GM12874 (cell line): ENCODE measurements around the gene MYBPC2.

Experiments
- TF ChIP-seq, protein P1 (sequence below): IDR thresholded peaks from 2 replicates; pipeline ENCODE4 v1.5.1; 2011; ENCODE audit warnings: low read depth, mild to moderate bottlenecking, control low read depth, low read length, moderate library complexity; ENCODE audit not compliant: insufficient read depth

Gene MYBPC2

DNA sequence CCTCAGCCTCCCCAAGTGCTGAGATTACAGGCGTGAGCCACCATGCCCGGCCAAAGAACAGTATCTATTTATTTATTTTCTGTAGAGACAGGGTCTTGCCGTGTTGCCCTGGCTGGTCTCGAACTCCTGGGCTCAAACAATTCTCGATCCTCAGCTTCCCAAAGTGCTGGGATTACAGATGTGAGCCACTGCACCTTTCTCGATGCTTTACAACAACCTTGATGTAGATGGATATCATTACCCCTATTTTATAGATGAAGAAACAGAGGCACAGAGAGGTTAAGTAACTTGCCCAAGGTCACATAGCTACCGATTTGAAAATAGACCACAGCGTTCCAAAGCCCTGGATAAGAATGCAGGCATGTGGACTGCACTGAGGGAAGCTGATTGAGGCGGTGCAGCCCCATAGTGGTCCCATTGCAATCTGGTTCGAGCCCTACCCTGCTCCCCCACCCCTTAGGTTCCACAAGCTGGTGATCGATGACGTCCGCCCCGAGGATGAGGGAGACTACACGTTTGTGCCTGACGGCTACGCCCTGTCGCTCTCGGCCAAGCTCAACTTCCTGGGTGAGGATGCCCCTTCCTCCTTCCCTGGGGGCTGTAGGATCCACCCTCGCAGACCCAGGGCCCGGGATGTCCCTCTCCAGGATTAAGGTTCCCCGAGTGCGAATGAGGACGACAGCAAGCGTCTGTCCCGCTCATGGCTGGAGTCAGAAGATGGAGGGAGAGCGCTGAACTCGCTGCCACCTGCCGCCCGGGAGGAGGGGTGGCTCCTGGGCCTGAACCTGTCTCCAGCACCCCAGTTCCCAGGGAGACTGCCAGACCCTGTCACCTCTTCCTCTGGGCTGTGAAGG, 17.9 kb downstream of the MYBPC2 start:
- TF ChIP-seq, protein P1, sequence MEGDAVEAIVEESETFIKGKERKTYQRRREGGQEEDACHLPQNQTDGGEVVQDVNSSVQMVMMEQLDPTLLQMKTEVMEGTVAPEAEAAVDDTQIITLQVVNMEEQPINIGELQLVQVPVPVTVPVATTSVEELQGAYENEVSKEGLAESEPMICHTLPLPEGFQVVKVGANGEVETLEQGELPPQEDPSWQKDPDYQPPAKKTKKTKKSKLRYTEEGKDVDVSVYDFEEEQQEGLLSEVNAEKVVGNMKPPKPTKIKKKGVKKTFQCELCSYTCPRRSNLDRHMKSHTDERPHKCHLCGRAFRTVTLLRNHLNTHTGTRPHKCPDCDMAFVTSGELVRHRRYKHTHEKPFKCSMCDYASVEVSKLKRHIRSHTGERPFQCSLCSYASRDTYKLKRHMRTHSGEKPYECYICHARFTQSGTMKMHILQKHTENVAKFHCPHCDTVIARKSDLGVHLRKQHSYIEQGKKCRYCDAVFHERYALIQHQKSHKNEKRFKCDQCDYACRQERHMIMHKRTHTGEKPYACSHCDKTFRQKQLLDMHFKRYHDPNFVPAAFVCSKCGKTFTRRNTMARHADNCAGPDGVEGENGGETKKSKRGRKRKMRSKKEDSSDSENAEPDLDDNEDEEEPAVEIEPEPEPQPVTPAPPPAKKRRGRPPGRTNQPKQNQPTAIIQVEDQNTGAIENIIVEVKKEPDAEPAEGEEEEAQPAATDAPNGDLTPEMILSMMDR = no peak

DNA sequence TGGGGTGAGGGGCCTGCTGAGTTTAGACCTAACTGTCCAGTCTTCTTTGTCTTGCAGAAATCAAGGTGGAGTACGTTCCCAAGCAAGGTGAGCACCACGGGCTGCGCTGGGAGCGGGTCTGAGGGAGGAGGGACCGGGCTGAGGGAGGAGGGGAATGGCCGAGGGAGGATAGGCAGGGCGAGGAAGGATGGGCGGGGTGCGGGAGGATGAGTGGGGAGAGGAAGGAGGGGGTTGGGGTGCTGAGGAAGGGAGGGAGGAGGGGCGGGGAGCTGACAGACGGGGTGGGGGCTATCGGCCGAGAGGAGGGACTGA, 18.5 kb downstream of the MYBPC2 start:
- TF ChIP-seq, protein P1 = no peak

DNA sequence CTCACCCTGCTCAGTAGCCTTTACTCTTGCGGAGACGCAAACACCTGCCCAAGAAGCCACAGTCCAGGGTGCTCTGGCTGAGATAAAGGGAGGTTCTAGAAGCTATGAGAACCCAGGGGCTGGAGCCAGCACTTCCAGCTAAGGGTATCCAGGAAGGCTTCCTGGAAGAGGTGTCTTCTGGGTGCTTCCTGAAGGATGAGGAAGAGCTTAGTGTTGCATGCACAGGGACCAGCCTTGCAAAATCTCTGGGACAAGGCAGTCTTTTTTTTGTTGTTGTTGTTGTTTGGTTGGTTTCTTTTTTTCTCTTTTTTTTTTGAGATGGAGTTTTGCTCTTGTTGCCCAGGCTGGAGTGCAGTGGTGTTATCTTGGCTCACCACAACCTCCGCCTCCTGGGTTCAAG, 20.6 kb downstream of the MYBPC2 start:
- TF ChIP-seq, protein P1 = no peak

DNA sequence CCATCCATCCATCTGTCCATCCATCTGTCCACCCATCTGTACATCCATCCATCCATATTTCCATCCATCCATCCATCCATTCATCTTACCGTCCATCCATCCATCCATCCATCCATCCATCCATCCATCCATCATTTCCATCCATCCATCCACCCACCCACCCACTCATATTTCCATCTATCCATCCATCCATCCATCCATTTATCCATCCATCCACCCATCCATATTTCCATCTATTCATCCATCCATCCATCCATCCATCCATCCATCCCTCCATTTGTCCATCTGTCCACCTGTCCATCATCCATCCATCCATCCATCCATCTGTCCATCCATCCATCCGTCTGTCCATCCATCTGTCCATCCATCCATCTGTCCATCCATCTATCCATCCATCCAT, 23.3 kb downstream of the MYBPC2 start:
- TF ChIP-seq, protein P1 = no peak

DNA sequence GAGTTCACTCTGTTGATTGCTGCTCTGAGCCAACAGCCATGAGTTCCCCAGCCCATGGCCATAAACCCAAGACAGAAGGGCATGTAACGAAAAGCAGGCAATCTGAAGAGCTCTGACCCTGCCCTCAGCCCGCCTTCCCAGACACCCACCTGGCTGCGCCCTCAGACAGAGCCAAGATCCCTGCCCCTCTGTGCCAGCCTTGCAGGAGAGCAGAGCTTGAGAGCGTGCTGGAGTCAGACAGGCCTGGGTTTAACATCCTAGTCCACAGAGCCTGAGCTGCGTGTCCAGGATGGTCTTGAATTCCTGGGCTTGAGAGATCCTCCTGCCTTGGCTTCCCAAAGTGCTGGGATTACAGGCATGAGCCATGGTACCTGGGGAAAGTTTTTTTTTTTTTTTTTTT, 24.6 kb downstream of the MYBPC2 start:
- TF ChIP-seq, protein P1 = no peak

DNA sequence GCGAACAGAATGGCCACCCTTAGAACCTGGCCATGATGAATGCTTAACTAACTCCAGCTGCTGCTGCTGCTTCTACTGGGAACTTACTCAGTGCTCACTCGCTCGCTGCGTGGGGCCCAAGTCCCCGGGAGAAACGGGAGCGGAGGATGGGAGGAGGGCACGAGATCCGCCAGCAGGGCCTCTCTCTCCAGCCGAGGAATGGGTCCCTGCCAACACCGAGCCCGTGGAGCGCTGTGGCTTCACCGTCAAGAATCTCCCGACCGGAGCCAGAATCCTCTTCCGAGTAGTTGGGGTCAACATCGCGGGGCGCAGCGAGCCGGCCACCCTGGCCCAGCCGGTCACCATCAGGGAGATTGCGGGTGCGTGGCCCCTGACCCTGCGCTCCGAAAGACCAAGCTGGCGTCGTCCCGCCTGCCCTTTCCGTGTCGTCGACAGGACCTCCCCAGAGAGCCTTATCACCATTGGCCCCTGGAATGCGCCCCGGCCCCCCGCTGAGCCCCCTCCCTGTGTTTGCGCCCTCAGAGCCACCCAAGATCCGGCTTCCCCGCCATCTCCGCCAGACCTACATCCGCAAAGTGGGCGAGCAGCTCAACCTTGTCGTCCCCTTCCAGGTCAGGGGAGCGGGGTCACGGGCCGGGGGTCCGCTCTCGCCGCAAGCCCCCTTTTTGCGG, 25.8 kb downstream of the MYBPC2 start:
- TF ChIP-seq, protein P1 = no peak

DNA sequence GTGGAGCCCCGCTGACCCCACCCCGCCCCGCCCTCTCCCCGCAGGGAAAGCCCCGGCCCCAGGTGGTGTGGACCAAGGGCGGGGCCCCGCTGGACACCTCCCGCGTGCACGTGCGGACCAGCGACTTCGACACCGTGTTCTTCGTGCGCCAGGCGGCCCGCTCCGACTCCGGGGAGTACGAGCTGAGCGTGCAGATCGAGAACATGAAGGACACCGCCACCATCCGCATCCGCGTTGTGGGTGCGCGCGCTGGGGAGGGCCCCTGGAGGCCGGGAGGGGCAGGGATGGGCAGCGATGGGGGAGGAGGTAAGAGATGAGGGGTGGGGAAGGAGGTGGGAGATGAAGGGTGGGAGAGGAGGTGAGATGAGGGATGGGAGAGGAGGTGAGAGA, 26.4 kb downstream of the MYBPC2 start:
- TF ChIP-seq, protein P1 = no peak
